HG03045 (cell line): ENCODE measurements around the gene SHTN1.

Experiments used
- ATAC-seq: cut with Tn5 transposase; IDR thresholded peaks from one replicate; pipeline ENCODE4 v1.9.1; 2021; ENCODE audit warnings: mild to moderate bottlenecking, moderate library complexity; ENCODE audit not compliant: unreplicated experiment

The SHTN1 gene

DNA sequence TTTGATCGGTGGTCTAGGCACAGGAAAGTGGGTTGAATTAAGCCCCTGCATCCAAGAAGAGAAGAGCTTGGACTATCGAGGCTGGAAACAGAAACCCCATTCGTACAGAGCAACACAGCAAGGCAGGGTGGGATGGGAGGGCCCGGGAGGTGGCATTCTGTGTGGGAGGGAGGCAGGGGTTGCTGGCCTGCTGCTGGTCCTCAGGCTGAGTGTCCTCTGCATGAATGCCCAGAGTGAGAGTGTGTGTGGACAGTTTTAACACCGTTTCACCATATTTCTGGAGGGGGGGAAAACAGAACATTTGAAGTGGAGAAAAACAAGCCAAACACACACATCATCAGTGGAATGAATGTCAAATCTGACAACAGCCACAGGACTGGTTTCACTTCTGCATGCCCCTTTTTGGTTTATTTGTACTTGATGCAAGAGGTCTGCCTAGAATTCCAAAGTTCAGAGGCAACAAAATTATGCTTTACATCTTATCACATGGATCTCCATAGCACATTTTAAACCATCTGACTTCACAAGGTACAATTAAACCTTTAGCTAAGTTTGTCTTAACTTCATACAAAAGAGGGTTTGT is 166.8 kb downstream of the SHTN1 start:
- ATAC-seq = peak; percentile 56

DNA sequence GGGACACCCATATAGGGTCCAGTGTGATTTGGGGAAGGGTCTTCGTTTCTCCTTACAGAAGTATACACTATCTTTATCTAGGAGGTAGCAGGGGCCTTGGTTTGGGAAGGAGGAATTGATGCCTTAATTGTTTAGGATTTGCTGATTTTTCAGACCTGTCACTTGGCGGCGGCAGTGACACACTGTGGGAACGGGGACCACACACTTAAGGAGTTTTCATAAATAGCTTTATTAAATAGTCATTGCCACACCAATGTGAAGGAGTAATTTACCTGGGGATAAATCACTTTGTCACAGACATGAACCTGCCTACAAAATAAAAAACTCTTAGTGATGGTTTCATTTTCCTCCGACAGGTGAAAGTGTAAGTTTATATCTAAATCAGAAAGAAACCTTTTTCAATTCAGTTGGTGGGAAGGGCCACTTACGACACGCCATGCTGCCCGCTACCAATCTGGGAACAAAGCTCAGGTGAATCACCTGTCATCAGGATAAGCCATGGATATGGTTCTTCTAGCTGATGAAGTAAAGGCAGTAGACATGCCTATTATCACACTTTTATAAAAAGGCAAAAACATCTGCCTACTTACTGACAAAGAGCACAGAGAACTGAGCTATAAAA is 168.0 kb downstream of the SHTN1 start:
- ATAC-seq = no peak

DNA sequence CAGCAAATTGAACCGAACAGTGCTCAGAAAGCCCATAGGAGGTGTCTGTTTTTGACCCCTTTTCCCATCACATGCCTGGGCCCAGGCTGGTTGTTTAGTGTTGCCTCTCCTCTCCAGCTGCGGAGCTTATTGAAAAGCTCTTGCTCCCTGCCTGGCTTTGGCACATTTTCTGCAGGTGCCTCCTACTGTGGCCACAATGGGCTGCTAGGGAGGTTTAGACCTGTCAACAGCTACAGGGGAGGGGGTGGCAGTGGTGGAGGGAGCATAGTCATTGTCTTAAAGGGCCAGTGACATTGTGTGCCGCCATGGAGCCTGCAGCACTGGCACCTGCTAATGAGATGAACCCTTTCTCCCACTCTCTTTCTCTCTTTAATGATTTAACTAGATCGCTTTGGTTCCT is 168.9 kb downstream of the SHTN1 start:
- ATAC-seq = no peak

DNA sequence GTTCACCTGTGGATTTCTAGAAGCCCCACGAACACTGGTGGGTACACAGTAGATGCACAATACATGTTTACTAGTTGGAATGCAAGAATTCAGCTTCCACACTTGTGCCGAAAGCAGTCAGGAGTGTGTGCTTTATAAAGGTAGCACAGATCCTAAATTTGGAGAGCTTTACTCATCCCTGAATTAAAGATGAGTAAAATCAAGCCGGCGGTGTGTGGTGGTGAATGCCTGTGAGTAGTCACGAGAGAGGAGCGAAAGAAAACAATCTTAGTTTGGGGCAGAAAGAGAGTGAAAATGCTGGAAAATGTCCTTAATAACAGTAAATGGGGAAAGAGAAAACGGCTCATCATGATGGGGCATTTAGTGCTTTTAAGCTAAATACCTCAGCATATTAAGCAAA is 169.3 kb downstream of the SHTN1 start:
- no peak for ATAC-seq

DNA sequence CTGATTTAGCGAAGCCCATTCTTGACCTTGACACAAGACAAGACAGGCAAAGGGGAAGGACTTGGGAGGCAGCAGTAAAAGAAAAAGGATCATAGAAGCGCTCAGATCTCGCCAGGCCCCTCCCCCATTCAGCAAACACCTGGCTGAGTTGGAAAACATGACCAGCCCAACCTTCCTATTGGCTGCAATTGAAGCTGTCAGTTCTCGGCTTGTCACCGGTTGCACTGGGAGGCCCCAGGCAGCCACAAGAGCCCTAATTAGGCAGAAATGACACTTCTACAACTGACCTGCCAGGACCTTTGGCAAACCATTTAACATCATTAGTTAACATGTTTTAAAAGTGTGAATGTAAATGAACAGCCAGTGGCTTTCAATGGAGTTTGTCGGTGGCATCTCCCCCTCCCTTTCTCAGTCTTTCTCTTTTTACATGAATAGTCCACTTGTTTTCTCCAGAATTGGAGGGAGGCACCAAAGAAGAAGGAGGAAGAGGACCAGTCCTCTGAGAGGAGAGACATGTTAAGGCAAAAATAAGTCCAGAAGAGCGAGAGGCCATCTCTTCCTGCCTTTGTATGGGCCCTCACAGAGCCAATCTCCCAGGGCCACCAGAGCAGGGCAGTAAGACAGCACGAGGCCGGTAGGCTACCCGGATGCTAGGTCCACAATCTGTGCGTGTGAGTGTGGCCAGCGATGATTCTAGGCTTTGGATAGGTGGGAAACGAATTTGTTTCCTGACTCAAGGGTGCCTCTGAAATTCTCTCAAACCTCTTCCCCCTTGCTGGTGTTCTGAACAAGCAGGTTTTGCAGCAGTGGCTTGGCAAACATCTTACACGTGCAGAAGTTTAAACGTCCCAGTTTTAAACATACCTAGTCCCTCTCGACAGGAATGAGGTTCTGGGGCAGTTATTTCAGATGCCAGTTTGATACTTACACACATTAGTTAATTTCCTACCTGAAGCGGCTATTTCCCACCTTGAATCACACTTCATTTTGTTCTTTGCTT is 170.7 kb downstream of the SHTN1 start:
- no peak for ATAC-seq

DNA sequence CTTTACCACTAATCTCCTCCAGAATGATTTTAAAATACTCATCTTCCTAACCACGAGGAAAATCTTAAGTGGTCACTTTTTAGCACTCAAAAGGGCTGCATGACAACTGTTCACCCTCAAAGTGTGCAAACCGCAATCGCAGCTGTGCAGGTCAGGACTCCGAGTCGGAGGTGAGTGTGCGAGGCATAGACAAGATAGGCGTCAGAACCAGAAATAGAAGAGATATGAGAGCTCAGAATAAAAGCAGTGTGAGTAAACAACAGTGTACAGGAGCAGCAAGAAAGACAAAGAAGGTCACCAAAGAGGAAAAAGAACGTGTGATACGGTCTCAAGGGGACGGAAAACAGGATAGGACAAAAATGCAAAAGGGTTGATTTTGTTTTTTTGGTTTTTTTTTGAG is 173.2 kb downstream of the SHTN1 start:
- ATAC-seq = no peak
